A673 (cell line): ENCODE data around the gene HRNR. TPM values are rescaled to one million over a fixed set of nuclear protein-coding genes. Genes with fewer than 3 reads are reported as not detected.

Experiments
- BruUV-seq: library from RNA; stranded (reverse); fragments of 400-500 nt; replicated peaks from 2 replicates; lab custom pipeline; 2021; lab: Mats Ljungman, UMichigan
- CTCF ChIA-PET: fragments of 300-600 bp; sonication (Branson Sonifier 250); formaldehyde crosslinking; loops from one replicate; lab custom pipeline; 2022; ENCODE audit warnings: antibody characterized with exemption; lab: Charles Lee
- POLR2A ChIA-PET: fragments of 300-600 bp; sonication (Branson Sonifier 250); formaldehyde crosslinking; loops from one replicate; lab custom pipeline; 2022; ENCODE audit warnings: antibody characterized with exemption; ENCODE audit not compliant: low non-redundant PET; lab: Charles Lee
- DNase-seq: peaks from one replicate; pipeline ENCODE4 v3.0.0-alpha.2; 2015; ENCODE audit warnings: low spot score
- H3K27ac ChIP-seq: fragments of 200-600 bp; sonication (generic); 2 replicates; pipeline ENCODE4 v1.5.1; 2016; ENCODE audit warnings: mixed run types, low read depth, mild to moderate bottlenecking, mixed read lengths, antibody characterized with exemption, low read length; ENCODE audit not compliant: poor library complexity, severe bottlenecking
- H3K27me3 ChIP-seq: fragments of 200-600 bp; sonication (generic); replicated peaks from 2 replicates; pipeline ENCODE4 v1.6.1; 2017; ENCODE audit warnings: mixed run types, low read depth, mild to moderate bottlenecking, mixed read lengths, antibody characterized with exemption, low read length; ENCODE audit not compliant: insufficient read depth, poor library complexity
- H3K36me3 ChIP-seq: fragments of 200-600 bp; sonication (generic); 2 replicates; pipeline ENCODE4 v1.6.1; 2016; ENCODE audit warnings: mixed run types, mild to moderate bottlenecking, mixed read lengths, antibody characterized with exemption, low read length; ENCODE audit not compliant: insufficient read depth, poor library complexity, severe bottlenecking
- H3K4me1 ChIP-seq: fragments of 200-600 bp; sonication (generic); 2 replicates; pipeline ENCODE4 v1.6.1; 2017; ENCODE audit warnings: mixed run types, mild to moderate bottlenecking, mixed read lengths, antibody characterized with exemption, low read length; ENCODE audit not compliant: insufficient read depth, poor library complexity, severe bottlenecking
- H3K4me3 ChIP-seq: fragments of 200-600 bp; sonication (generic); 2 replicates; pipeline ENCODE4 v1.5.1; 2016; ENCODE audit warnings: low read depth, mixed run types, mild to moderate bottlenecking, mixed read lengths, low read length; ENCODE audit not compliant: poor library complexity, severe bottlenecking
- H3K9me3 ChIP-seq: fragments of 200-600 bp; sonication (generic); 2 replicates; pipeline ENCODE4 v1.6.1; 2016; ENCODE audit warnings: mixed run types, low read depth, mild to moderate bottlenecking, mixed read lengths, antibody characterized with exemption, low read length; ENCODE audit not compliant: poor library complexity, severe bottlenecking
- CTCF ChIP-seq: fragments of 300-800, 200-600 bp; sonication (generic); conservative IDR thresholded peaks from 2 replicates; pipeline ENCODE4 v1.5.1; 2017; ENCODE audit warnings: low read depth, mild to moderate bottlenecking, antibody characterized with exemption, low read length, moderate library complexity, mixed read lengths
- EZH2 ChIP-seq: fragments of 200-600 bp; sonication (generic); IDR thresholded peaks from 2 replicates; pipeline ENCODE4 v1.6.1; 2017; ENCODE audit warnings: borderline replicate concordance, low read depth, mild to moderate bottlenecking, mixed read lengths, antibody characterized with exemption, low read length; ENCODE audit not compliant: poor library complexity, severe bottlenecking
- intact Hi-C: fragments of 100-400 bp; cut with micrococcal nuclease; formaldehyde crosslinking; loops from one replicate; pipeline ENCODE4 v1.10.0; 2022; ENCODE audit not compliant: unreplicated experiment
- total RNA-seq: library from RNA; stranded (reverse); gene quantifications from 2 replicates; pipeline ENCODE4 v1.2.3, GENCODE V29; 2021

HRNR gene
- total RNA-seq, 1 experiment from 2014 or later: not detected

DNA sequence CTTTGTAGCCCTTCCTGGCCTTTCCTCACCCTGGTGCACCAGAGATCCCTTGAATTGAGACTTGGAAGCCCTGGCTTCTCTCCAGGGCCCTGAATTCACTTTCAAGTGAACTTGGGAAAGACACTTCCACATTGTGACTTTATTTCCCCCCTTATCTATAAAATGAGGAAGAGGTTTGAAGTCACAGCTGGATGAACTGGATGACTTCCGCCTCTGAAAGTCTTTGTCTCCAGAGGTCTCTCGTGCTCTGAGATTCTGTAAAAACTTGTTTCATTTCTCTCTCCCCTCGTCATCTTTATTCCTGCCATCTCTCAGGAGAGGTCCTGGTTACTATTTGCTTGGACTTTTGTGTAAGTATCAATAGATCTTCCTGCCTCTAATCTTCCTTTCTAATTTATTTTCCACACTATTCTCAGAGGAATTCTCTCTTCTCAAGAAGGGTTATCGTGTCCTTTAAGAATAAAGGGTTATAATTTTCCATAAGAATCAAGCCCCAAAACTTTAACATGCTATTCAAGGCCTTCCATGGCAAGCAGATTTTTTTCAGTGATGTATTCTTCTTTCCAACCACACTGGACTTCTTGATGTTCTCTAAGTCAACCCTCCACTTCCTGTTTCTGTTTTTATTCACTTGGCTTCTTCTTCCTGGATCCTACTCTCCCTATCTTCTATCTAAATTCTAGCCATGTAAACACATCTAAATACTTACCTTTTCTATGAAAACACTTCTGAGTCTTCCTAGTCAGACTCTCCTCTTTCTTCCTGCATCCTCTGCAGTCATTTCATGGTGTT, 58.5 kb downstream of the HRNR start:
- no peak for DNase-seq
- POLR2A ChIA-PET: no interaction called here

DNA sequence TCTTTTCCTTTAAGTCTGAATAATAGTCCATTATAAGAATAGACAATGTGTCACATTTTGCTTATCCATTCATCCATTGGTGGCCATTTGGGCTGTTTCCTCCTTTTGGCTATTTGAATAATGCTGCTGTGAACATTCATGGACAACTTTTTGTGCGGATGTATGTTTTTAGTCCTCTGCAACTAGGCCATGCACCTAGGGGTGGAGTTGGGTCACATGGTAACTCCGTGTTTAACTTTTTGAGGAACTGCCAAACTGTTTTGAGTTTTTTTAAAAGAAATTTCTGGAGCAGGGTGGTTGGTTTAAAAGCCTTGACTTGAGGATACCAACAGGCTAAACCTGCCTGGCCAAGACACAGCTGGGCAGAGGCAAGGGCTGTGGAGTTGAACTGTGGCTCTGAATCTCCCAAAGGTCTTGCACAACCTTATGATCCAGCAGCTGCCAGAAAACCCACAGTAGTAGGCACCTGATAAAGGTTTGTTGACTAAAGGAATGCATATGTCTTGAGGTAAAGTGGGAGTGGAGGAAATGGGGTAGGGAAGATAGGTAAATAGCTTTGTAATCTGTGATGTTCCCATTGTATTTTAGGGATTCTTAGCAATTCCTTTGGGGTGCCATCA, 59.4 kb downstream of the HRNR start:
- H3K27ac ChIP-seq: no peak overlapping the region
- no peaks in the 10 kb centered on the region for H3K9me3 ChIP-seq
- CTCF ChIA-PET: no interaction called here
- H3K4me1 ChIP-seq: no peaks in the 10 kb centered on the region
- H3K4me3 ChIP-seq: no peak overlapping the region
- no peaks in the 10 kb centered on the region for H3K36me3 ChIP-seq
- POLR2A ChIA-PET: no interaction called here
- BruUV-seq: no TSS peak
- peaks cover 7% of the 10 kb centered on the region for H3K27me3 ChIP-seq
- no peak for DNase-seq
- TF ChIP-seq EZH2 (no peak), CTCF (no peak)
- intact Hi-C loops: no loop called here

More for the DNA sequence above, 58.5 kb downstream of the HRNR start:
- no peak for TF ChIP-seq CTCF
- TF ChIP-seq EZH2: no peak
- CTCF ChIA-PET: no interaction called here
- Histone ChIP-seq H3K27ac (no peak overlapping the region), H3K36me3 (no peaks in the 10 kb centered on the region), H3K27me3 (peaks cover 7% of the 10 kb centered on the region), H3K4me1 (no peaks in the 10 kb centered on the region), H3K4me3 (no peak overlapping the region), H3K9me3 (no peaks in the 10 kb centered on the region)
- BruUV-seq: no TSS peak
- intact Hi-C loops: no loop called here

DNA sequence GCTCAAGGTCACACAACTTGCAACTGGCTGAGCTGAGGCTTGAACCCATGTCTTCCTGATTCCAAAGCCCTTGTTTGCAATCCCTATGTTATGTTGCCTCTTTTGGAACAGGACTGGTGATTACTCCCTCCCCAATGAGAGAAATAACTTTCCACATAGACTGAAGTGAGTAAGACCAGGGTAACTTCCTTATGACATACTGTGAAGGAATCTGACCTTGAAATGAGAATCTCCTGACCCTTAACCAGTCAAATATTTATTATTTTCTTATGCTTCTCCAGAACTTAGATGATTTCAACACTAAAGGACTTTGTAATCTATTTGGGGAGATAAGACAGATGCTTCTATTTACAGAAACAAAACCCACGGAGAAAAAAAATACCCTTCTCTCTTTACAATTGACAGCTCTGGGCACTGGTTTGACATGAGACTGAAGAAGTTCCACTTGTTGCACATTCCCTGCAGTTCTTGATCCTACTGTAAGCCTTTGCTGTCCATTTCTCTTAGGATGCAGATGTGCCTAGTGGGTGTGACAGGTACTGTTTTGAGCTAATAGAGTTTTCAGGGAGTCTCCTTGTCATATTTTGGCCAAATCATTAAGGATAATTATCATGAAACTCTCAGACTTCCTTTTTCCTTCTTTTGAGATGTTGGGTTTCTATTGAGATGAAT, 61.1 kb downstream of the HRNR start:
- TF ChIP-seq EZH2 (no peak), CTCF (no peak)
- ChIA-PET POLR2A (no interaction called here), CTCF (no interaction called here)
- H3K27ac ChIP-seq: no peak overlapping the region
- H3K27me3 ChIP-seq: peaks cover 12% of the 10 kb centered on the region
- intact Hi-C loops: no loop called here
- no TSS peak for BruUV-seq
- no peaks in the 10 kb centered on the region for H3K9me3 ChIP-seq
- no peaks in the 10 kb centered on the region for H3K4me1 ChIP-seq
- no peaks in the 10 kb centered on the region for H3K36me3 ChIP-seq
- H3K4me3 ChIP-seq: no peak overlapping the region
- DNase-seq: no peak

Other genes starting within 250 kb of the HRNR start
- gene S100A10, start 230.3 kb downstream of the HRNR start, total RNA-seq: 34.0 and 42.4 TPM in 2 replicates
- gene S100A11, start 187.2 kb downstream of the HRNR start, total RNA-seq: 140 and 151 TPM in 2 replicates
- not detected in 2 replicates for gene TCHHL1, start 135.1 kb downstream of the HRNR start, total RNA-seq
- gene TCHH, start 108.7 kb downstream of the HRNR start, total RNA-seq: 0.24 and 0.28 TPM in 2 replicates
- not detected in 2 replicates for gene RPTN, start 65.0 kb downstream of the HRNR start, total RNA-seq
- not detected in 2 replicates for gene FLG, start 101.0 kb upstream of the HRNR start, total RNA-seq
- not detected in 2 replicates for gene FLG2, start 135.8 kb upstream of the HRNR start, total RNA-seq
- gene CRNN, start 190.1 kb upstream of the HRNR start, total RNA-seq: not detected in 2 replicates